Stimulated activated CD8-positive, alpha-beta memory T cell treated with anti-CD3 and anti-CD28 coated beads, Interleukin-4, amount 100 ng/mL, for 1 hour (primary cell): Measurements from ENCODE around the gene MOV10.

Source experiments
- DNase-seq, 2 donors: peaks; one replicate each; pipeline ENCODE4 v3.0.0-alpha.2; 2020; ENCODE audit warnings: low read depth in 2 of 2, low spot score in 1 of 2

MOV10 gene

DNA sequence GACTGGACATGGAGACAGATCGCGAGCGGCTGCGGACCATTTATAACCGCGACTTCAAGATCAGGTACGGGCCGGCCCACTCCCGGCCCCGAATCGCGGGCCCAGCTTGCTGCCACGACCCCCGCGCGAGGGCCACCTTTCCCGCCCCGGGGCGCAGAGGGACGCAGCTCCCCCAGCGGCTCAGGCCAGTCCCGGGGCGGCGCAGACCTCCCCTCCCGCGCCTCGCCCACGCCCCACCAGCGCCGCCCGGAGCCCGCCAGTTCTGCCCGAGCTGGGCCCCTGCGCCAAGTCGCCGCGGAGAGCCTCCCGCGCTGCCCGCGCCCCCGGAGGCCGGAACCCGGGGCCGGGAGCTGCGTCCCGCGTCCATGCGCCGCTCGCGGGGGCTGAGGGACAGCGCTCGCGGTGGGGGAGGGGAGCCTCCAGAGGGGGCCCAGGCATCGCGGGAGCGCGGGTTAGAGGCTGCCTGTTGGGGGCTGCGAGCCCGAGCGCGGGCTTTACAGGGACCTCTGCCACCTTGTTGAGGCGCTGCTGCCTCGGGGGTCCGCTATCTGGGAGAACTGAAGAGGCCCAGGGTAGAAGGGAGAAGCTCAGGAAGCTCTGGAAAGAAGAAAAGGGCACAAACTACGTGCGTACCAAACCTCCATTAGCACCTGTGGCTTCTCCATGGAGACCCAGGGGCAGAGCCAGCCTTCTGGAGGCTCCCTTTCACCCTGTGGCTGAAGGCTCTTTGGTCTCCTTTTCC, 698 bp downstream of the MOV10 start:
- peak in 1 of 2 donors; percentile 13 for DNase-seq

DNA sequence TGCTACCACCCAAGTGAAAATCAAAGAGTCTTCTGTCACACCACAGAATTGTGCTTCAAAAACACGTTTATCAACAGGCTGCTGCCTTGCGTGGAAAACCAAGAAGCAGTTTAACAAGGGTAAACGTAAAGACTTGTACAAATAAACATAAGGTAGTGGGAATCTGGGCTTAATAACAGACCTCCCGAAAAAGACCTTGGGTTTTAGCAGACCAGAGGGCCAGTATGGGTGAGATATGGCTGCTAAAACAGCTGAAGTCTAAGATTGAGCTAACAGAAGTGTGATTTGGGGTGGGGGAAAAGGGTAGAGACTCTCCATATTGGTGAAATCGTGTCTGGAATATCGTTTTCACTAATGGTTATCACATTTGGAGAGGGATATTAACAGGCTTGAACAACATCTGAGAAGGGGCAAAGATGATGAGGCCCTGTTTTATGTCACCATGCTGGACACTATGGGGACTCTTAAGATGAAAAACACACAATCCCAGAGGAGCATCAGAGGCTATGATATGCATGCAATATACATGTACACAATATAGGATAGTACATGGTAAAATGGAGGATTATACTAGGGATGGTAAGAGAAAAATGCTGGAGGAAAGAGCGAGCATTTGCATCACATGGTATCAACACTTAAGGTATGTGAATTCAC, 1.4 kb downstream of the MOV10 start:
- no peak for DNase-seq

DNA sequence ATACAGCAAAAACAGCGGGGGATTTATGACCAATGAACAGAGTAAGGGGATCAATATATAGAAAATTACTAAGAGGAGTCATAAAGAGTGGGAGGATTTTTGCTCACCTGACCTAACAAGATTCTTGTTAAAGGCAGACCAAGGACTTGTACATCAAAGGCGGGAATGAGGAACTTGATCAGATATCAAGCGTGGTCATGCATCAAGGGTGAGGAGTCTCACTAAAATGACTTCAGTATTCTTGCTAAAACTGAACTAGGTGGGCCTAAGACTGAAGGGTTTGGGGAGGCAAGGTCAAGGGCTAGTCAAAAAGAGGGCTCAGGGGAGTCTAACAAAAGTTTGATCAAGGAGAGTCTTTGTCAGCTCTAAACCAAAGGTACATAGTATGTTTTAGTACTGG, 2.1 kb downstream of the MOV10 start:
- no peak for DNase-seq

DNA sequence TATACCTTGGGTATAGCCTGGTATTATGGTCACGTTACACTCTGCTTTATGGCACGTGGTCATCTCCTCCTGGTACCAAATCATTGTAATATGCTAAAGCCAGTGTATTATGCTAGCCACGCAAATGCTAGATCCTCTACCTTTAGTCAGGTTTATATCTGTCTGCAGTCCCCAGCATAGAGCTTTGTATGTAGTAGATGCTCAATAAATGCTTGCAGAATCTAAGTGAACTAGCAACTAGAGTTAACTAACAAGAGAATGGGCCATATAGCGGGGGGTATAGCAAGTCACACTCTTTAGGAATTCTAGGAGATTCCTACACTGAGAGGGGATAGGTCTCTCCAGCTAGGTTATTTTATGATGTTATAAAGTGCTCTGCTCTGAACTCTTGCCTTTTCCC, 3.0 kb downstream of the MOV10 start:
- DNase-seq: no peak

DNA sequence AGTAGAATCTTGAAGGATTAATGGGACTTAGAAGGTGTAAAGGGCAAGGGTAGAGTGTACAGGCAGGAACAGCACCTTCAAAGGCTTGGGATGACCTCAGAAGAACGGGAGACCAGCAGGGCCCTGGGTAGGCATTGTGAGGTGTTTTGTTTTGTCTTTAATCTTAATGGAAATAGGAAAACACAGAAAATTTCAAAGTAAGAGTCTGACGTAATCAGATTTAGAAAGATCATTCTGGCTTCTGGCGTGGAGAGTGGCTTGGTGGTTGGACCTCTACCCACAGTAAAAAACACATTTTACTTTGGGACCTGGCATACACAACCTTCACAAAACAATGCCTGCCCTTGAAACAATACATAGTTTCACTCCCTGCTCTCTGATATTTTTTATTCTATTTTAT, 4.1 kb downstream of the MOV10 start:
- no peak for DNase-seq

DNA sequence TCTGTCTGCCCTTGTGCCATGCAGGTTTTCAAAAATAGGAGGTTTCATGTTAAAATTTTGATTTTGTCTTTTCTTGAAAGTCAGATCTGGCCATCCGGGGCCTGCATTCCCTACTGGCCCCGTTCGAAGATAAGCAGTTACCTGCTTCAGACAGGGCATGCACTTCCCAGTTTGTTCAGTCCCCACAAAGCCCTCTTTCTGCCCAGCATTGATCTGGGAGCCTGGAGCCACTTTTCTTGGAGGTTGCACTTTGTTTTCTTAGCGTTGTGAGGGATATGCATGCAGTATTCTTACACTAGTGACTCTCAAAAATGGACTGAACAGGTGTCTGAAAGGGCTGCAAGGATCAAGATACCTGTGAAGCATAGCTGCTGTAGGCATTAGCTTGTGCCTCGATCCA, 11.5 kb downstream of the MOV10 start:
- no peak for DNase-seq

DNA sequence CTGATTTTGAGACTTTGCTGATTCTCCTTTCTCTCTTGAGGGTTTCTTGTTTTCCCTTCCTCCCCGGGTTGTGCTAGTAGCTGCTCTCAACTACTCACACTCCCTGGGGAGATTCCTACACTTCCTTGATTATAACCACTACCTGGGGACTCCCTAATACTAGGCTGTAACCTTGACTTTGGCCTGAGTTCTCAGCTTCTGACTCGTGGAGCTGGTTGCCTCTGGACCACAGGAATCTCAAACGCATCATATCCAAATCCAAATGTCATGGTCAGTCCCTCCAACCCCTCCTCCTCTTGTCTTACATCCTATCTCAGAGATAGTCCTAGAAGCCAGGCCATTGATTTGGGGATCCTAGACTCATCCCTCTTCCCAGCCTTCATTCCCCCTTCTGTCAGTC, 12.0 kb downstream of the MOV10 start:
- no peak for DNase-seq

DNA sequence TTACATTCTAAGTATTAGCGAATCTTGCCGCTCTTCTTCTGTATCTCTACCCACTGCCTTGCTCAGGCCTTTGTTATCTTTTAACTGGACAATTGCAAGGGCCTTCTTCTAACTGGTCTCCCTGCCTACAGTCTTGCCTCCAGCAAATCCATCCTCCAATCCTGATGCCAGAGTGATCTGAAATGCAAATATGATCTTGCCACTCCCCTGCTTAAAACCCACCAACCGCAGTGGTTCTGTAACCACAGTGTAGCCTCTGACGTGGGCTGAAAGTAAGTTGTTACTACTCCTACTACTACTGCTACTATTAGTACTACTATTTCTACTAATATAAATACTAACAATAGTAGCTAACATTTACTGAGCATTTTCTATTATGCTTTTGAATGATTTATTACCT, 12.4 kb downstream of the MOV10 start:
- no peak for DNase-seq

DNA sequence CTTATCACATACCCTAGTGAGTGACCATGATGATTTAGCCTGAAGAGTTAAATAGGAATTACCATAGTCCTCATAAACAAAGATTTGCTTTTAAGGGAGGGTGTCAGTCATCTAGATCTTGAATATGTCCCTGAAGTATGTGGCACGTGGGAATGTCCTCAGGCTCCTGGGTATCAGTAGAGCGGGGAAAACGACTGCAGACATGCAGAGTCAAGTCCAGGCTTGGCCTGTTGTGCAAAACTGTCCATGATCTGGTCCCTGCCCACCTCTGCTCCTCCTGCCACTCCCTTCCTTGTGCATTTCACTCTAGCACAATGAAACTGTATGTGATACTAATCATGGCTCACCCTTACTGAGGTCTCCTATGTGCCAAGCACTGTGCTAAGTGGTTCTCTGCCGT, 12.9 kb downstream of the MOV10 start:
- DNase-seq: no peak

DNA sequence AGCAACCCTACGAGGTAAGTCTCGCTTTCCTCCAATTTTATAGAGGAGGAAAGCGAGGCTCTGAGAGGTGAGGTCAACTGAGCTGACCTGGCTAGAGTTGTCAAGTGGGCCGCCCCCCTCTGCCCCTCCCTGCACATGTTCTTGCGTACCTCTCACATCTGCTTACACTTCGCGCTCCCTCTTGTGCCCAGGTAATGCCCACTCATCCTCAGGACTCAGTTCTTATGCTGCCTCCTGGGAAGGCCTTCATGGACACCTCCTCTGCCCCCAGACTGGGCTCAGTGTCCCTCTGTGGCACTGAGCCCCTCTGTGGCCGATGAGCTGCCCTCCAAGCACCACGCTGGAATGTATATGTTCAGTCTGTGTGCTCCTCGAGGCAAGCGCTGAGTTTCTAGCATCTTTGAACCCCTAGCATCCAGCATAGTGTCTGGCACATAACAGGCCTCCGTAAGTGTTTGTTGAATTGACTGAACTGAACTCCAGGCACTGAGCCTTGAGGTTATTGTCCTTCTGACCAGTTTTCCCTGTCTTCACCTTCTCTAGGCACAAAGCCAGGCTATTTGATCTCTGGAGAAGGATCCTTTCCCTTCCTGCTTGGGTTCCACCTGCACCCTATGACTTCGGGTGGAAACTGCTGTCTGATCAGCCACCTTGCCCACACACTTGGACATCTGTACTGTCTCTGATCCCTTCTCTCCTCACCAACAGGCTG, 13.5 kb downstream of the MOV10 start:
- DNase-seq: no peak

DNA sequence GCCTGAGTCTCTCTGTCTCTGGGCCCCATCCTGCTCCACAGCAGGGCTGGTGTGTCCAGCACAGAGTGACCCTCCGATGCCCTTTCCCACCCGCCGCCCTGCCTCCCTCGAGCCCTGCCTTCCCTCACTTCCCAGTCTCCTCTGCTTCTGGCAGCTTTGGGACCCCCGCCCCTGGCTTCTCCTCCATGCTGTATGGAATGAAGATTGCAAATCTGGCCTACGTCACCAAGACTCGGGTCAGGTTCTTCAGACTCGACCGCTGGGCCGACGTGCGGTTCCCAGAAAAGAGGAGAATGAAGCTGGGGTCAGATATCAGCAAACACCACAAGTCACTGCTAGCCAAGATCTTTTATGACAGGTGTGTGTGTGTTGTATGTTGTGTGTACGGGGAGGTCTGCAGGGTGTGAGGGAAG, 14.3 kb downstream of the MOV10 start:
- DNase-seq: no peak

DNA sequence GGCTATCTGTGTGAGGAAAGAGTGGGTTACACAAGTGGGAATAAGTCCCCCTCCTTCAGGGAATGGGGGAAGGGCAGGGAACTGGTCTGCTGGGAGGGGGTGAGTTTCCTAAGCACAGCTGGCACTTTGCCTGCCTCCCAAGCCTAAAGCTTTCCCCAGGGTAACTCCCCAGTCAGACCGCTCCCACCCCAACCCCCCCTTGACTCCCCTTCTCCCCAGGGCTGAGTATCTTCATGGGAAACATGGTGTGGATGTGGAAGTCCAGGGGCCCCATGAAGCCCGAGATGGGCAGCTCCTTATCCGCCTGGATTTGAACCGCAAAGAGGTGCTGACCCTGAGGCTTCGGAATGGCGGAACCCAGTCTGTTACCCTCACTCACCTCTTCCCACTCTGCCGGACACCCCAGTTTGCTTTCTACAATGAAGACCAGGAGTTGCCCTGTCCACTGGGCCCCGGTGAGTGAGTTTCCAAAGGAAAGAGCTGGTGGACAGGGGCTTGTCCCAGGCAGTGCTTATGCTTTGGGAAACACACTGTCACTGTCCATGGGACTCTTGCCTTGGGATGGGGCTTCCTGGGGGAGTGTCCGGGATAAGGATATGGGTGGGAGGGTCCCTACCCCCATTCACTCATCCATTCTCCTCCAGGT, 14.9 kb downstream of the MOV10 start:
- DNase-seq: no peak

DNA sequence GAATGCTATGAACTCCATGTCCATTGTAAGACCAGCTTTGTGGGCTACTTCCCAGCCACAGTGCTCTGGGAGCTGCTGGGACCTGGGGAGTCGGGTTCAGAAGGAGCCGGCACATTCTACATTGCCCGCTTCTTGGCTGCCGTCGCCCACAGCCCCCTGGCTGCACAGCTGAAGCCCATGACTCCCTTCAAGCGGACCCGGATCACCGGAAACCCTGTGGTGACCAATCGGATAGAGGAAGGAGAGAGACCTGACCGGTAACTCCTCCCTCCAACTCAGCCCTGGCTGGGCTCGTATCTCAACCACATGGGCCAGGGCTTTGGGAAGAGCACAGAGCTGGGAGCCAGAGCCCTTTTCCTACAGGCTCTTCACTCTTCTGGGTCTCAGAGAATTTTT, 15.4 kb downstream of the MOV10 start:
- DNase-seq: no peak

DNA sequence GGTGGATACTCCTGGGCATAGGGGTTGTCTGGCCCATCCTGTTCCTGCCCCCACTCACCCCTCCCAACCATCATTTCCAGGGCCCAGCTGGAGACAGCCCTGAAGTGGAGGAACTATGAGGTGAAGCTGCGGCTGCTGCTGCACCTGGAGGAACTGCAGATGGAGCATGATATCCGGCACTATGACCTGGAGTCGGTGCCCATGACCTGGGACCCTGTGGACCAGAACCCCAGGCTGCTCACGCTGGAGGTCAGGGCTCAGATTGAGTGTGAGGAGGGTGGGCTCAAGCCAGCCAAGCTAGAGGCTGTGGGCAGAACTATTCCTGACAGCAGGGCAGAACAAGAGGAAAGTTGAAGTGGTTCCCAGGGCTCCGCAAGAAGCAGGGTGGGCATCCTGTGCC, 18.2 kb downstream of the MOV10 start:
- DNase-seq: no peak

DNA sequence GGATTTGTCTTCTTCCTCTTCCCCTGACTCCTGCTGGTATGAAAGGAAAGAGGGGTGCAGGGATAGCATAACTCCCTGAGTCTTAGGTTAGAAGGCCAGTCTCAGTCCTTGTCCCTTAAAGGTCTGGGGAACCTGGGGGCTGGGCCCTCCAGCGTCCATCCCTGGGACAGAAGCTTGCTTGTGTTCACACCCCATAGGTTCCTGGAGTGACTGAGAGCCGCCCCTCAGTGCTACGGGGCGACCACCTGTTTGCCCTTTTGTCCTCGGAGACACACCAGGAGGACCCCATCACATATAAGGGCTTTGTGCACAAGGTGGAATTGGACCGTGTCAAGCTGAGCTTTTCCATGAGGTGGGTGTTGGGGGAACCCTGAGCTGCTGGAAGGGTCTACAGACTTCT, 19.4 kb downstream of the MOV10 start:
- no peak for DNase-seq

DNA sequence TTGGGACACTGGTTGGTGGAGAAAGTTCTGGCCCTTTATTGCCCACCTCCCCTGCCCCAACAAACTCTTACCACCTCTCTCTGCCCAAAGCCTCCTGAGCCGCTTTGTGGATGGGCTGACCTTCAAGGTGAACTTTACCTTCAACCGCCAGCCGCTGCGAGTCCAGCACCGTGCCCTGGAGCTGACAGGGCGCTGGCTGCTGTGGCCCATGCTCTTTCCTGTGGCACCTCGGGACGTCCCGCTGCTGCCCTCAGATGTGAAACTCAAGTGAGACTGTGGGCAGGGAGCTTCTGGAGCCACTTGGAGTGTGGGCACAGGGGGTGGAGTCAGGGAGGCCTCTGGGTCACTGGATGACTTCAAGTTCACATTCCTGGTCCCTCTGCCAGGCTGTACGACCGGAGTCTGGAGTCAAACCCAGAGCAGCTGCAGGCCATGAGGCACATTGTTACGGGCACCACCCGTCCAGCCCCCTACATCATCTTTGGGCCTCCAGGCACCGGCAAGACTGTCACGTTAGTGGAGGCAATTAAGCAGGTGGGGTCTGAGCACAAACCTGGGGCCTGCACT, 20.0 kb downstream of the MOV10 start:
- no peak for DNase-seq

DNA sequence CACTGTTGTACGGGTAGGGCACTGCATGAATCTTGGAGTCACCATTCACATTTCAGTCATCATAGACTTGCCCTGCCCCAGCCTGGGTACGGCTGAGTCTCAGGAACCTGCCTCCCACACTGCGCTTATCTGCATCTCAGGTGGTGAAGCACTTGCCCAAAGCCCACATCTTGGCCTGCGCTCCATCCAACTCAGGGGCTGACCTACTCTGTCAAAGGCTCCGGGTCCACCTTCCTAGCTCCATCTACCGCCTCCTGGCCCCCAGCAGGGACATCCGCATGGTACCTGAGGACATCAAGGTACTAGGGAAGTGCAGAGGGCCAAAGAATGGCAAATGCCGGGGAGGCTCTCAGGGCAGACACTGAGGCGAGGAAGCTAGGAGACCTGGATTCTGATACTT, 20.8 kb downstream of the MOV10 start:
- no peak for DNase-seq

DNA sequence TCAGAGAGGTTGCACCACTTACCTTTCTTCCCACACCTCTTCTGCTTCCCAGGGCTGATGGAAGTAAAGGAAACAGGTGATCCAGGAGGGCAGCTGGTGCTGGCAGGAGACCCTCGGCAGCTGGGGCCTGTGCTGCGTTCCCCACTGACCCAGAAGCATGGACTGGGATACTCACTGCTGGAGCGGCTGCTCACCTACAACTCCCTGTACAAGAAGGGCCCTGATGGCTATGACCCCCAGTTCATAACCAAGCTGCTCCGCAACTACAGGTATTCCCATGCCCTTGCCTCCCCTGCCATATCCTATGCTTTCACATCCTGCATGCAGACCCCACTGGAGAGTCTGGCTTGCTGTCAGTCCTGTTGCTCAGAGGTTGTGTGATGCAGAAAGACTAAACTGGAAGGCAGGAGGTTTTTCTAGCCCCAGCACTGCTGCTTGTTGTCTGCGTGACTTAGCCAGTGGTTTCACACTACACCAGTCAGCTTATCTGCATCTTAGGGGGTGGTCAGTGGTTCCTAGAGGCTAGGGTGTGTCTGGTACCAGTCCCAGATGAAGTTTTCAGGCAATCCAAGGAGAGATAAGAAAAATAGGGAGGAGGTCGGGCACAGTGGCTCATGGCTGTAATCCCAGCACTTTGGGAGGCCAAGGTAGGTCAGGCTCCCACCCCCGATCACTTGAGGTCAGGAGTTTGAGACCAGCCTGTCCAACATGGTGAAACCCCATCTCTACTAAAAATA, 22.3 kb downstream of the MOV10 start:
- no peak for DNase-seq

DNA sequence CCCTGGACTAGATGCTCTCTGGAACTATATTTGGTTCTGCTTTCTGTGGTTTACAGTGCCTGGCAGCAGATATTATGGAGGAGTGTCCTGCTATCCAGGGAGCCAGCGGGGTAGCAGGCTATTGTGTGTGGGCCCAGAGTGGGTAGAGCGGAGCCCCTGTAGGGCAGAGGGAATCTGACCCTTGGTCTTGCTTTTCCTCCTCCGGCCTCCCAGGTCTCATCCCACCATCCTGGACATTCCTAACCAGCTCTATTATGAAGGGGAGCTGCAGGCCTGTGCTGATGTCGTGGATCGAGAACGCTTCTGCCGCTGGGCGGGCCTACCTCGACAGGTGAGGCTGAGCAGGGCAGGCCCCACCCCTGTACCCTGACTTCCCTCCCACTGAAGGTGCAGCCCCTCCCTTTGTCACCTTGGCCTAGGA, 23.3 kb downstream of the MOV10 start:
- DNase-seq: no peak

DNA sequence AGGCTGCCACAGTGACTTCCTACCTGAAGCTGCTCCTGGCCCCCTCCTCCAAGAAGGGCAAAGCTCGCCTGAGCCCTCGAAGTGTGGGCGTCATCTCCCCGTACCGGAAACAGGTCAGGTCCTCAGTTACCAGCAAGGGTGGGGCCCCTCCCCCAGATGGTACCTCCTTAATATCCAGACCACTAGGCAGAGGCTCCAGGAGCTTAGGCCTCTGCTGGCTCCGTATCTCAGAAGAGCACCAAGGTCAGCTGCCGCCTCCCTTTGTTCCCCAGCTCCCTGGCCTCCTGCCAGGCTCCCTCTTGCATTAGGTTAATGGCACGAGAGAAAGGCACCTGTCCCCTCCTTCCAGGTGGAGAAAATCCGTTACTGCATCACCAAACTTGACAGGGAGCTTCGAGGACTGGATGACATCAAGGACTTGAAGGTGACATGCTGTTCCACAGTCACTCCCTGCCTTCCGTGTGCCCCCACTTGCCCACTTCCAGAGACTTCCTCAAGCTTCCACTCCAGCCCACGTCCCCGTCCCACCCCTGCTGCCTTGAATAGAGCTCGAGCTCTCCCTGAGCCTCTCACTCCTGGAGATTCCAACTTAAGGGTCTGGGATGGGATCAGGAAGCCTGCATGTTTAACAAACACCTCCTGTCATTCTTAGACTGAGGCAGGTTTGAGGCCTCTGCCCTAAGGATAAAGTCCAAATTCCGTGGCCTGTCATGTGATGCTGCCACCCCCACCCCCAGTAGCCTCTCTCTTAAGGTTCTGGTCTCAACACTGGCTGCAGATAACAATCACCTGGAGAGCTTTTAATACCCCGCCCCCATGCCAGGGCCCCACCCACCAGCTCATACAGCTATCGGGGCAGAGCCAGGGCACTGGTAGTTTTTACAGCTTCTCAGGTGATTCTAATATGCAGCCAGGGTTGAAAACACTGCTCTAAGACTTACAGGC, 24.2 kb downstream of the MOV10 start:
- no peak for DNase-seq
